ENCODE results near the gene PLEKHH2.
"Not testable (repeated sequence)": the region's sequence is repeated elsewhere in the genome, so short reads cannot be mapped to it uniquely, and the experiment has no call there.

Gene PLEKHH2

GRCh38 chr2:43637030-43637803 lies at the start of gene PLEKHH2:
PLEKHH2 (plus strand) TSS chr2:43637260; CDS start chr2:43644674, 7,414 bp downstream.
- peak; percentile 90 to 95 for DNase-seq

- DNase-seq = no peak
Observed at GRCh38 chr2:43592443-43592842, 44.6 kb upstream of the PLEKHH2 start.

DNA sequence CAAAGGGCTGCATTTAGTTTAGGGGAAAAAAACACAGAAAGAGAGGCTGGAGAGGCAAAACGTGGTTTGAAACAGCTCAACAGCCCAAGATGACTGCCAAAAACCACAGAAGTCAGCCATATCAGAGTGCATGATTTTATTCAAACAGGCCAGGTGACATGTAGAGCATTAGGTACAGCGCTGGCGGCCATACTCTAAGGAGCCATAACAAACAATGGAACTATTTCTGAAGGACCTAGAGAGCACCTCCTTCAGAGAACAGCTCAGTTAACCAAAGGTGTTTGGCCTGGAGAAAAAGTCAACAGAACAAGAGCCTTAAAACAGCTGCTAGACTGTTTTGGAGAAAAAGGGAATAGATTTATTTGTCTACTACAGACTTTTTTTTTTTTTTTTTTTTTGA lies 43.8 kb upstream of the PLEKHH2 start:
- DNase-seq = no peak

- no peak for DNase-seq
Observed at GRCh38 chr2:43594875-43595274, 42.2 kb upstream of the PLEKHH2 start.

GRCh38 chr2:43595603-43596412 lies 41.3 kb upstream of the PLEKHH2 start, which contains the start of gene THADA:
THADA (minus strand) TSS chr2:43596038; CDS start chr2:43592392, 3,646 bp downstream.
- peak; percentile 98 to 99 for DNase-seq

- DNase-seq = not testable (repeated sequence)
Observed at GRCh38 chr2:43600596-43600995, 36.5 kb upstream of the PLEKHH2 start.

GRCh38 chr2:43604674-43605073 lies 32.4 kb upstream of the PLEKHH2 start:
- no peak for DNase-seq

DNA sequence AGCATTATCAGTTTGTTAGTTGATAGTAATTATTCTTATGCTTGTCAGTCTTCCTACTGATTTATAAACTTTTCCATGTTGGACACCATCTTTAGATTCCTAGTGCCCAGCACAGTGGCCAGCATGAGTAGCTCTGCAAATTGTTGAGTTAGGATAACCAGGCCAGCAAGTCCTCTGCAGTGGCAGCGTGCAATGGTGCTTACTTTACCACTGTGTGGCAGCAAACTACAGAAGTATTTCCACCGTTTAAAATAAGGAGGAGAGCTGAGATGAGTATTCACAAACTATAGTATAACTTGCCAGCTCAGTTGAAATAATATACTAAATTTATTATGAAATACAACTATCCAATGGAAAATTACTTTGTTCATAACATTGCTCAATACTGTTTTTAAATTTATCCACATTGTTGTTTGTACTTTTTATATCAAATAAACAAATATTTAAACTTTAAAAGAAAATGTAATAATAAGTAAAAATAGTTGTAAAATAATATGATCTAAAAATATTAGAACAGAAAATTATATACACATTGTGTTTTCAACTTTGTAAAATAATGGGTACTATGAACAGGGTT lies 31.9 kb upstream of the PLEKHH2 start:
- DNase-seq = peak in 1 of 2 donors; percentile 34

DNA sequence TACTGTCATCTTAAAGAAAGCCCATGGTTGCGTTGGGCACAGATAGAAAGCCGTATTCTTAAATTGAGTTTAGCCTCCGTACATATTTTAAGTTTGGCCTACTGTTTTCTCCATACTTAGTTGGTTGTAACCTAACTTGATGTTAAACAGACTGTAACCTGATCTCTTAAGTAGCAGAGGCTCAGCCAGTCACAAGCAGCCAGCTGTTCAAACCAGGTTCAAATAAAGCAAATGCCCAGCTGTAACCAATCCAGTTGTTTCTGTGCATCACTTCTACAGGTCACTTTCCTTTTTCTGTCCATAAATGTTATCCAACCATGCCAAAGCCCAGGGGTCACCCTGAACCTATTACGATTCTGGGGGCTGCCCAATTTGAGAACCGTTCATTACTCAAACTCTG lies 31.2 kb upstream of the PLEKHH2 start:
- DNase-seq = no peak

GRCh38 chr2:43609290-43609918 lies 27.7 kb upstream of the PLEKHH2 start:
- peak; percentile 10 to 28 for DNase-seq

DNA sequence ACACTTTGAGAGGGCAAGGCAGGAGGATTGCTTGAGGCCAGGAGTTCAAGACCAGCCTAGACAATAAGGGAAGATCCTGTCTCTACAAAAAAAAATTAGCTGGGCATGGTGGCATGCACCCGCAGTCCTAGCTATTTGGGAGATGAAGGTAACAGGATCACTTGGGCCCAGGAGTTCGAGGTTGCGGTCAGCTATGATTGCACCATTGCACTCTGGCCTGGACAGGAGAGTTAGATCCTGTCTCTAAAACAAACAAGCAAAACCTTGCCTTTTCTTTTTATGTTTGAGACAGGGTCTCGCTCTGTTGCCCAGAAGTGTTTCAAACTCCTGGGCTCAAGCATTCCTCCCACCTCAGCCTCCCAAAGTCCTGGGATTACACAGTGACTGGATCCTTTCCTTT lies 26.7 kb upstream of the PLEKHH2 start:
- no peak for DNase-seq

GRCh38 chr2:43611987-43612894 lies 24.8 kb upstream of the PLEKHH2 start:
- peak; percentile 78 to 80 for DNase-seq

DNA sequence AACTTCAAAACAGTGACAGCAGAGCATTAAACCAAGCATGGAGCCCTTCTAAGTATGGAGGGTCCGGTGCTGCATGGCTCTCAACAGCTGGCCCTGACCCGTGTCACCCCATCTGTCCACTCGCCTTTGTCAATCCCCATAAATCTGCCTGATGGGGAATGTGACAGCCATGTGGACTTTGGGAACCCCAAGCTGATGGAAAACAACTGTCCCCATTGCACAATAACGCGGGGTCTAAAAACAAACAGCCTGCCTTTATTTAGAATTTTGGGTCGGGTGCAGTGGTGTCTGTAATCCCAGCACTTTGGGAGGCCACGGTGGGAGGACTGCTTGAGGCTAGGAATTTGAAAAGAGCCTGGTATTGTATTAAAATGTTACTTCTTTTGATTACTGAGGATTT lies 24.1 kb upstream of the PLEKHH2 start:
- no peak for DNase-seq

DNA sequence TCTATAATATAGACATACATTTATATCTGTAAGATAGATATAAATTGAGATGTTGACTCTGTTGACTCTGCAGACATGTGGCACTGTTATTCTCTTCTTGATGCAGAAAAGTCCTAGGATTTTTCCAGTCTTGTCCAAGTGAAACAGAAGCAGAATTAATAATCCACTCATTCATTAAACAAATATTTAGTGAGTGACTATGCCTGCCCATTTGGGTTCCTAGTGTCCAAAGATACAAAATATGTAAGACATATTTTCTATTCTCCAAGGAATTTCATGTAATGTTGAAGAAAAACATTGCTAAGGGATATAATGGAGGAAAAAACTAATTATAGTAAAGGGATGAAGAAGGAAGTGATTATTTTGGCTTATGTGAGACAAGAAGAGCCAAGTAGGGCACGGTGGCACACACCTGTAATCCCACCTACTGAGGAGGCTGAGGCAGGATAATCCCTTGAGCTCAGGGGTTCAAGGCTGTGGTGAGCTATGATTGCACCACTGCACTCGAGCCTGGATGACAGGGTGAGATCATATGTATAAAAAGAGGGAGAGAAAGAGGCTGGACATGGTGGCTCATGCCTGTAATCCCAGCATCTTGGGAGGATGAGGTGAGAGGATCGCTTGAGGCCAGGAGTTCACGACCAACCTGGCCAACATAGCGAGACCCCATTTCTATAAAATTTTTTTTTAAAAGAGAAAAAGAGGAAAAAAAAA lies 19.9 kb upstream of the PLEKHH2 start:
- DNase-seq = no peak

DNA sequence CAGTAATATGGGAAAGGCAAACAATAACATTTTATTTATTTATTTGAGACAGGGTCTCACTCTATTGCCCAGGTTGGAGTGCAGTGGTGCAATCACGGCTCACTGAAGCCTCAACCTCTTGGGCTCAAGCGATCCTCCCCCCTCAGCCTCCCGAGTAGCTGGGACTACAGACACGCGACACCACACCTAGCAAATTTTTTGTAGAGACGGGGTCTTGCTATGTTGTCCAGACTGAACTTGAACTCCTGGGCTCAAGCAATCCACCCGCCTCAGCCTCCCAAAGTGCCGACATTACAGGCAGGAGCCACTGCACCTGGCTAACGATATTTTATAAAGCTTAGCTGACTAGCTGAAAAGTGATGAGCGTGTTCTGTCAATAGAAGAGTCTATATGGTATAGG lies 17.5 kb upstream of the PLEKHH2 start:
- DNase-seq = no peak

DNA sequence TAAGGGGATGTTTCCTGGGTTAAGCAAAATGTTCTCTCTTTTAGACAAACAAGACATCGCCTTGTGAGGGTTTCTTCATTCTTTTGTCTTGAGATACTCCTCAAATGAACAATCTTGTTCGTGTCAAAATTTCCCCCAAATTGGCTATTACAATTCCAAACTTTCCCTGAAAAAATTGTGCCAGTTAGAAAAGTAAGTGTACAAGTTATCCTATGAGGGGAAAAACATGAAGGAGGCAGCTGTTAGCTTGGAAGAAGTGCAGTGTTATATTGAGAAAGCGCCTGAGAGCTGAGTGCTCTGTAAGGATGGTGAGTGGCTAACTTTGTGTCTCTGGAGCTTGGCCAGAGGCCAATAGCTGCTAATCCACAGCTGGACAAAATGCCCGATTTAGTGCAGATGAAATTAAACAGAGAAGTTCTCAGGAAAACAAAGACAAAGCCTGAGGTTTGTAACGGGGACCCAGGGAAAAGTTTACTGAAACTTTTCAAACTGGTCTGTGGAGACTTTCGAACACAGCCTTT lies 14.1 kb upstream of the PLEKHH2 start:
- DNase-seq = no peak

DNA sequence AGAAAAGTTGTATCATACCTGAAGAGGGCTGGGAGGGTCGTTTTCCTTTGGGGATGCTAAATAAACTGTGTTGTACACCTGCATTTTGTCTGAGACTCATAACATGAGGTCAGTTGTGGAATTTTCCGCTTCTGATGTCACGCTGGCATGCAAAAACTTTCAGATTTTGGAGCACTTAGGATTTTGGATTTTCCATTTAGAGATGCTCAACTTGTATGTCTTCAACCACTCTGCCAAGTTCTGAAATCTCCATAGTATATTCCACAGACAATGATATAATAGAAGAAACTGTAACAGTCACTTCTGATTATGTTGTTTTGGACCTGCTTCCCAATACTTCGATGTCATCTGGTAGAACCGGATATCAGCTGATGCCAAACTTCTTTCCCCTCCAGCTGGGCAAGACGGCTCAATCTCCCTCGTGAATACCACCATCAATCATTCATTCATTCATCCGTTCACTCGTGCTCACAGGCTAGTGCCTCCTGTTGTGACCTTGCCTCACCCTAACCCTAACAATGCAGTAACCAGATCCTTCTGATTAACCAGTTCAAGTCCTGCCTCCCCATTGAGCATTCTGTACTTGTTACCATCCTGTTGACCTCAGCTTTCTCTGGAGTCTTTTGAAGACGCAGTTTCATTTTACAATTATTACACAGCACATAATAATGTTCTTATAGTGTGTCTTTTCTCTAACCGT lies 5.3 kb upstream of the PLEKHH2 start:
- DNase-seq = no peak

- no peak for DNase-seq
Observed at GRCh38 chr2:43634604-43635306, 2.3 kb upstream of the PLEKHH2 start.

DNA sequence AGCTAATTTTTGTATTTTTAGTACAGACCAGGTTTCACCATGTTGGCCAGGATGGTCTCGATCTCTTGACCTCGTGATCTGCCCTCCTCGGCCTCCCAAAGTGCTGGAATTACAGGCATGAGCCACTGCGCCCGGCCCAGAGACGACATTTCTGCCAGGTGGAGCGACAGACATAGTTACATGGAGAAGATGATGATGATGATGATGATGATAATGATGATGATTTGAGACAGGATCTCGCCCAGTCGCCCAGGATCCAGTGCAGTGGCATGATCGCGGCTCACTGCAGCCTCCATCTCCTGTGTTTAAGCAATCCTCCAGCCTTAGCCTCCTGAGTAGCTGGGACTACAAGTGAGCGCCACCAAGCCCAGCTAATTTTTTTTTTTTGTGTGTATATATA lies 907 bp upstream of the PLEKHH2 start:
- not testable (repeated sequence) for DNase-seq

GRCh38 chr2:43636621-43637020 lies 439 bp upstream of the PLEKHH2 start:
- peak in 1 of 2 donors; percentile 14 for DNase-seq

Measured in stimulated activated CD4-positive, alpha-beta T cell treated with anti-CD3 and anti-CD28 coated beads, Interleukin-2, amount 100 ng/mL, for 24 hours (primary cell).